Measurements from ENCODE around the gene TXNDC11. TPM values are rescaled to one million over a fixed set of nuclear protein-coding genes. Genes with fewer than 3 reads are reported as not detected.
A peak's percentile ranks its signal among the peaks of the same experiment; 100 is the strongest.

Gene TXNDC11
- total and polyA plus RNA-seq, 2 experiments from 2014 or later = 6.8 to 12.0 TPM

DNA sequence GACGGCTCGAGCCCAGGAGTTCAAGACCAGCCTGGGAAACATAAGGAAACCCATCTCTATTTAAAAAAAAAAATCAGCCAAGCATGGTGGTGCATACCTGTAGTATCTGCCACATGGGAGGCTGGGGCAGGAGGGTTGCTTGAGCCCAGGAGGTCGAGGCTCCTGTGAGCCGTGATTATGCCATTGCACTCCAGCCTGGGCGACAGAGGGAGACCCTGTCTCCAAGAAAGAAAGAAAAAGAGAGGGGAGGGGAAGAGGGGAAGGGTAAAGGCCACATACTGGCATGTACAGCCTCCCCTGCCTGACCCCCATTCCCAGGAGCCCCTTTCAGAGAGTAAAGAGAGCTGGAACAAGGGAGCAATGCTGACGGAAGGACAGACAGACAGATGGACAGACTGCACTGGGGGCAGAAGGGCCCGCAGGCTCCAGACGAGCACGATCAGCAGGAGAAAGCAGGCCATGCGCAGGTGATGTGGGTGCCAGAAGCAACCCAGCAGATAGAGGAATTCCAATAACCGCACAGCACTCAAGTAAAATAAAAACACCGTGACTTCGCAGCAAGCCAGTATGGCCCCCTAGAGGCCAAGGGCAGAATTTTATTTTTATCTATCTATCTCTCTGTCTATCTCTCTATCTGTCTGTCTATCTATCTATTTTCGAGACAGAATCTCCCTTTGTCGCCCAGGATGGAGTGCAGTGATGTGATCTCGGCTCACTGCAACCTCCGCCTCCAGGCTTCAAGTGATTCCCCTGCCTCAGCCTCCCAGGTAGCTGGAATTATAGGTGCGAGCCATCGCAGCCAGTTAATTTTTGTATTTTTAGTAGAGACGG lies 101.5 kb downstream of the TXNDC11 start:
- no peaks in the 10 kb centered on the region for H4K20me1 ChIP-seq (replicated peaks; ENCODE audit: insufficient read depth)
- peak; percentile 80 for DNase-seq (ENCODE audit: low spot score)
- no peaks in the 10 kb centered on the region for H3K9me3 Mint-ChIP-seq
- H3K4me3 Mint-ChIP-seq = no peak overlapping the region
- H3K27me3 Mint-ChIP-seq (ENCODE audit: insufficient read depth, low read depth, poor library complexity) = peaks cover 6% of the 10 kb centered on the region
- peaks cover 11% of the 10 kb centered on the region; the same call in 1 of the 2 replicates for H3F3A ChIP-seq (replicated peaks; ENCODE audit: low read depth)
- H3K79me2 ChIP-seq (replicated peaks; ENCODE audit: insufficient read depth) = no peaks in the 10 kb centered on the region
- H3K4me1 ChIP-seq (ENCODE audit: insufficient read depth) = no peaks in the 10 kb centered on the region
- no peaks in the 10 kb centered on the region for H3K36me3 Mint-ChIP-seq (ENCODE audit: low read depth)
- no peak overlapping the region; the same call in 1 of the 2 replicates for H3K4me2 ChIP-seq
- no peaks in the 10 kb centered on the region for H3K27me3 ChIP-seq (ENCODE audit: insufficient read depth)
- peak overlapping the region; percentile 84; the same call in 1 of the 2 replicates for H3K27ac Mint-ChIP-seq
- H2AFZ ChIP-seq = peak overlapping the region; percentile 63
- H3K4me1 Mint-ChIP-seq = peaks cover 22% of the 10 kb centered on the region
- TF ChIP-seq, protein P1, sequence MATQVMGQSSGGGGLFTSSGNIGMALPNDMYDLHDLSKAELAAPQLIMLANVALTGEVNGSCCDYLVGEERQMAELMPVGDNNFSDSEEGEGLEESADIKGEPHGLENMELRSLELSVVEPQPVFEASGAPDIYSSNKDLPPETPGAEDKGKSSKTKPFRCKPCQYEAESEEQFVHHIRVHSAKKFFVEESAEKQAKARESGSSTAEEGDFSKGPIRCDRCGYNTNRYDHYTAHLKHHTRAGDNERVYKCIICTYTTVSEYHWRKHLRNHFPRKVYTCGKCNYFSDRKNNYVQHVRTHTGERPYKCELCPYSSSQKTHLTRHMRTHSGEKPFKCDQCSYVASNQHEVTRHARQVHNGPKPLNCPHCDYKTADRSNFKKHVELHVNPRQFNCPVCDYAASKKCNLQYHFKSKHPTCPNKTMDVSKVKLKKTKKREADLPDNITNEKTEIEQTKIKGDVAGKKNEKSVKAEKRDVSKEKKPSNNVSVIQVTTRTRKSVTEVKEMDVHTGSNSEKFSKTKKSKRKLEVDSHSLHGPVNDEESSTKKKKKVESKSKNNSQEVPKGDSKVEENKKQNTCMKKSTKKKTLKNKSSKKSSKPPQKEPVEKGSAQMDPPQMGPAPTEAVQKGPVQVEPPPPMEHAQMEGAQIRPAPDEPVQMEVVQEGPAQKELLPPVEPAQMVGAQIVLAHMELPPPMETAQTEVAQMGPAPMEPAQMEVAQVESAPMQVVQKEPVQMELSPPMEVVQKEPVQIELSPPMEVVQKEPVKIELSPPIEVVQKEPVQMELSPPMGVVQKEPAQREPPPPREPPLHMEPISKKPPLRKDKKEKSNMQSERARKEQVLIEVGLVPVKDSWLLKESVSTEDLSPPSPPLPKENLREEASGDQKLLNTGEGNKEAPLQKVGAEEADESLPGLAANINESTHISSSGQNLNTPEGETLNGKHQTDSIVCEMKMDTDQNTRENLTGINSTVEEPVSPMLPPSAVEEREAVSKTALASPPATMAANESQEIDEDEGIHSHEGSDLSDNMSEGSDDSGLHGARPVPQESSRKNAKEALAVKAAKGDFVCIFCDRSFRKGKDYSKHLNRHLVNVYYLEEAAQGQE (IDR thresholded peaks at IDR 0.05; ENCODE audit: unreplicated experiment) = no peak
- TF ChIP-seq CTCF (conservative IDR thresholded peaks at IDR 0.05; ENCODE audit: low read depth in 2 of 2) = peak; percentile 77 to 78
- no peaks in the 10 kb centered on the region for H3K36me3 ChIP-seq (ENCODE audit: insufficient read depth)
- ATAC-seq = peak; percentile 41
- H3K27ac ChIP-seq (ENCODE audit: low read depth) = peak overlapping the region; percentile 41; the same call in 1 of the 2 replicates
- H3K4me3 ChIP-seq = no peak overlapping the region
- H3K9me2 ChIP-seq (ENCODE audit: insufficient read depth) = no peaks in the 10 kb centered on the region

DNA sequence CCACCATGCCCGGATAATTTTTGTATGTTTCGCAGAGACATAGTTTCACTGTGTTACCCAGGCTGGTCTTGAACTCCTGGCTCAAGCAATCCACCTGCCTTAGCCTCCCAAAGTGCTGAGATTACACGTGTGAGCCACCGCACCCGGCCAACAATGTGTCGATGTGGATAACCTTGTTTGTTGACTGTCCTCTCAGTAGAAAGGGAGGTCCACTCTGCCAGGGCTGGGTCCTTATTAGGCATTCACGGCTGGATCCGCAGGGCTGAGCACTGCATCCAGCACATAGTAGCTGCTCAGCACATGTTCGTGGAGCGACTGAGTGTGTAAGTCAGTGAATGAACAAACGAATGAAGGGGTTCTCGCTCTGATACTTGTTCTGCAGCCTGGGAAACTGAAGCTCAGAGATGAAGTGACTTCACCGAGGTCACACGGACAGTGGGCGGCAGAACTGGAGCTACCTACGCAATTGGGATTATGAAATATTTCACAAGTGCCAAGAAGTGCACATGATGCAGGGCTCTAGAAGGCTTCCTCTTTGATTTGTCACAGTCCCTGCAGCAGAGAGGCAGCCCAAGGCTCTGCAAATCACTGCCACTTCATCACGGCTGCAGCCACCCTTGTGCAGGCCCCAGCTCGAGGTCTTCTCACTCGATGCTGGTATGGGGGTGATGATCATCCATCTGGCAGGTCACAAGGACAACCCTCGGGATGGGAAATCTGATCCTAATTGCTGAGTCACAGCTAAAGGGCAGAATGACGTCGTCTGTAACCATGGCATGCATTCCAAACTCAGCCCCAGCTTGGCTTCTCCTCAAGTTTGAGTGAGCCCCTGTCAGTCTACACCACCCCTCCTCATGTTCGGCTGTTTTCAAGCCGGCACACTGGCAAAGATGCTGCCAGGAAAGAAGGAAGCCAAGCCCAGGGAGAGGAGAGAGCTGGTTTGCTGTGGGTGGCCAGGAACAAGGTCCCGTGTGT lies 102.4 kb downstream of the TXNDC11 start:
- DNase-seq (ENCODE audit: low spot score) = peak; percentile 81
- Histone ChIP-seq H3K4me3 (no peak overlapping the region), H3K4me1 (ENCODE audit: insufficient read depth) (peaks cover 6% of the 10 kb centered on the region; the same call in 1 of the 2 replicates), H3K79me2 (replicated peaks; ENCODE audit: insufficient read depth) (no peaks in the 10 kb centered on the region), H2AFZ (peak overlapping the region; percentile 63), H3F3A (replicated peaks; ENCODE audit: low read depth) (peaks cover 18% of the 10 kb centered on the region; the same call in 1 of the 2 replicates), H3K9me2 (ENCODE audit: insufficient read depth) (no peaks in the 10 kb centered on the region), H4K20me1 (replicated peaks; ENCODE audit: insufficient read depth) (no peaks in the 10 kb centered on the region), H3K27me3 (ENCODE audit: insufficient read depth) (no peaks in the 10 kb centered on the region), H3K4me2 (no peak overlapping the region), H3K27ac (ENCODE audit: low read depth) (no peak overlapping the region), H3K36me3 (ENCODE audit: insufficient read depth) (no peaks in the 10 kb centered on the region)
- H3K9me3 Mint-ChIP-seq = no peaks in the 10 kb centered on the region
- H3K27me3 Mint-ChIP-seq (ENCODE audit: insufficient read depth, low read depth, poor library complexity) = peaks cover 10% of the 10 kb centered on the region
- H3K4me1 Mint-ChIP-seq = peaks cover 31% of the 10 kb centered on the region
- ATAC-seq = no peak; the same call in 1 of the 3 replicates
- H3K36me3 Mint-ChIP-seq (ENCODE audit: low read depth) = no peaks in the 10 kb centered on the region
- peak overlapping the region; percentile 70 for H3K27ac Mint-ChIP-seq
- no peak overlapping the region for H3K4me3 Mint-ChIP-seq
- TF ChIP-seq CREB1 (CRISPR knock-in tag; IDR thresholded peaks at IDR 0.05; ENCODE audit: low read depth) = peak; percentile 60; the same call in 1 of the 2 replicates
- TF ChIP-seq STAT1 (IDR thresholded peaks at IDR 0.05; ENCODE audit: unreplicated experiment) = no peak
